K562 (cell line): ENCODE measurements around the gene CAMK2D. TPM values are rescaled to one million over a fixed set of nuclear protein-coding genes. Genes with fewer than 3 reads are reported as not detected.

Experiments
- ATAC-seq: fragments of 200-7000 bp; cut with Tn5 transposase; 3 replicates; pipeline ENCODE4 v1.9.1; 2020; ENCODE audit warnings: moderate library complexity
- BruUV-seq: library from RNA; stranded (reverse); fragments of 400-500 nt; replicated peaks from 2 replicates; lab custom pipeline; 2021; lab: Mats Ljungman, UMichigan
- CTCF ChIA-PET: fragments of 300-600 bp; formaldehyde crosslinking; extraction: SDS; loops from one replicate; lab custom pipeline; 2021; ENCODE audit warnings: low intra/inter-chr PET ratio; lab: Yijun Ruan, JAX
- POLR2A ChIA-PET: fragments of 300-600, 350-650 bp; sonication (Branson Sonifier 250); formaldehyde crosslinking; extraction: SDS; loops from one replicate; lab custom pipeline; 2021; ENCODE audit warnings: antibody characterized with exemption, inconsistent platforms; lab: Yijun Ruan, JAX
- DNase-seq, 4 experiments: peaks; one replicate each; pipeline versions ENCODE4 v3.0.0 to v3.0.0-alpha.2; 2011 to 2018; ENCODE audit warnings: low spot score in 3 of 4, mixed read lengths in 3 of 4; ENCODE audit errors: extremely low read depth in 1 of 4
- FAIRE-seq: peaks from 2 replicates; lab custom pipeline; 2011; peaks lifted over from hg19 to GRCh38; lab: Jason Lieb, UNC
- H2AFZ ChIP-seq: 2 replicates; pipeline ENCODE4 v1.6.0; 2011; ENCODE audit warnings: low read depth, low read length, control low read depth, inconsistent platforms
- H3K27ac ChIP-seq: fragments of 200-600 bp; 3 replicates; pipeline ENCODE4 v1.8.0; 2011; ENCODE audit warnings: low read depth, mild to moderate bottlenecking, control low read depth, inconsistent platforms, low read length, moderate library complexity, mixed read lengths; ENCODE audit errors: extremely low read depth
- H3K27me3 ChIP-seq, 2 experiments: fragments of 300-600 bp in 1 of 2; 2 replicates in 1 of 2; 3 replicates in 1 of 2; pipeline versions ENCODE4 v1.6.0 to v1.8.0; 2011; ENCODE audit warnings: inconsistent platforms in 2 of 2, low read length in 2 of 2, mild to moderate bottlenecking in 1 of 2, mixed read lengths in 1 of 2, moderate library complexity in 1 of 2; ENCODE audit not compliant: control insufficient read depth in 2 of 2, insufficient read depth in 2 of 2
- H3K36me3 ChIP-seq: fragments of 300-600 bp; 3 replicates; pipeline ENCODE4 v1.8.0; 2011; ENCODE audit warnings: mild to moderate bottlenecking, low read length, inconsistent platforms; ENCODE audit not compliant: control insufficient read depth, insufficient read depth
- H3K4me1 ChIP-seq, 2 experiments: fragments of 200-600 bp in 1 of 2; replicated peaks in 1 of 2; 2 replicates in 1 of 2; 3 replicates in 1 of 2; pipeline versions ENCODE4 v1.5.1 to v1.8.0; 2011; ENCODE audit warnings: inconsistent platforms in 2 of 2, low read length in 2 of 2, mild to moderate bottlenecking in 1 of 2, mixed read lengths in 1 of 2, moderate library complexity in 1 of 2; ENCODE audit not compliant: control insufficient read depth in 2 of 2, insufficient read depth in 2 of 2
- H3K4me2 ChIP-seq: 2 replicates; pipeline ENCODE4 v1.6.1; 2011; ENCODE audit warnings: low read length, control low read depth, inconsistent platforms, mixed read lengths; ENCODE audit not compliant: insufficient read depth
- H3K4me3 ChIP-seq: fragments of 200-600 bp; sonication (generic), shearing (Covaris generic); 2 replicates; pipeline ENCODE4 v1.5.1; 2016; ENCODE audit warnings: control low read depth, inconsistent platforms
- H3K79me2 ChIP-seq: fragments of 200-600 bp; 3 replicates; pipeline ENCODE4 v1.8.0; 2011; ENCODE audit warnings: low read length, inconsistent platforms; ENCODE audit not compliant: control insufficient read depth, insufficient read depth
- H3K9ac ChIP-seq, 2 experiments: 2 replicates each; pipeline versions ENCODE4 v1.6.0 to v1.6.1; 2011; ENCODE audit warnings: low read depth in 2 of 2, low read length in 2 of 2, control low read depth in 1 of 2, inconsistent platforms in 1 of 2, mild to moderate bottlenecking in 1 of 2, mixed read lengths in 1 of 2; ENCODE audit not compliant: insufficient read depth in 1 of 2
- H3K9me1 ChIP-seq: one replicate; pipeline ENCODE4 v1.6.0; 2011; ENCODE audit warnings: inconsistent platforms, mild to moderate bottlenecking, low read length, moderate library complexity; ENCODE audit not compliant: control insufficient read depth, insufficient read depth
- H3K9me3 ChIP-seq: replicated peaks from 2 replicates; pipeline ENCODE4 v1.5.1; 2011; ENCODE audit warnings: low read depth, low read length, inconsistent platforms; ENCODE audit not compliant: control insufficient read depth, insufficient read depth
- H4K20me1 ChIP-seq: replicated peaks from 2 replicates; pipeline ENCODE4 v1.6.1; 2011; ENCODE audit warnings: low read length, inconsistent platforms, mixed read lengths; ENCODE audit not compliant: control insufficient read depth, insufficient read depth
- ETV6 ChIP-seq, 3 experiments: fragments of 150-350 bp in 1 of 3; sonication (generic) in 1 of 3; formaldehyde crosslinking in 1 of 3; IDR thresholded peaks; 2 replicates each; pipeline versions ENCODE4 v1.6.1 to v1.8.0; 2014 to 2022; ENCODE audit warnings: borderline replicate concordance in 2 of 3, low read depth in 2 of 3, antibody characterized with exemption in 1 of 3, low read length in 1 of 3, mild to moderate bottlenecking in 1 of 3, missing genetic modification reagents in 1 of 3
- KAT7 ChIP-seq: sonication (generic); formaldehyde crosslinking; IDR thresholded peaks from 2 replicates; pipeline ENCODE4 v1.8.0; 2022; ENCODE audit warnings: missing genetic modification reagents, mild to moderate bottlenecking, borderline replicate concordance
- KDM4B ChIP-seq, 2 experiments: fragments of 450-650 bp in 1 of 2; sonication (generic) in 1 of 2; IDR thresholded peaks; 2 replicates each; pipeline ENCODE4 v1.6.1; 2016 to 2017; ENCODE audit warnings: borderline replicate concordance in 2 of 2, antibody characterized with exemption in 1 of 2, low read depth in 1 of 2, mild to moderate bottlenecking in 1 of 2
- OTX1 ChIP-seq: fragments of 450-650 bp; formaldehyde crosslinking; IDR thresholded peaks from 2 replicates; pipeline ENCODE4 v1.4.0; 2022; ENCODE audit warnings: mild to moderate bottlenecking
- ZBED1 ChIP-seq: IDR thresholded peaks from 2 replicates; pipeline ENCODE4 v1.6.1; 2014
- ZNF3 ChIP-seq: fragments of 250-450 bp; sonication (Bioruptor Pico); IDR thresholded peaks from 2 replicates; pipeline ENCODE4 v1.5.0; 2021; ENCODE audit warnings: mild to moderate bottlenecking, moderate library complexity
- ZNF507 ChIP-seq: conservative IDR thresholded peaks from 2 replicates; pipeline ENCODE4 v1.6.1; 2017; ENCODE audit warnings: missing genetic modification characterization, missing compliant biosample characterization
- in situ Hi-C: fragments of 300-500 bp; cut with MboI; formaldehyde crosslinking; loops from 4 replicates; pipeline ENCODE4 v1.15.0; 2018; ENCODE audit warnings: inconsistent platforms, mixed read lengths
- intact Hi-C: fragments of 100-400 bp; cut with micrococcal nuclease; formaldehyde crosslinking; loops from 2 replicates; pipeline ENCODE4 v1.14.2; 2022
- polyA plus RNA-seq, 8 experiments: library from polyadenylated mRNA; depleted of rRNA in 4 of 8; stranded (reverse) in 5 of 8; unstranded in 3 of 8; fragments of >200 nt; fragmentation: Nextera tagmentation in 2 of 8; fragmentation: Illumina TruSeq in 1 of 8; extraction: Ambion mirVana in 2 of 8; extraction: Trizol in 1 of 8; gene quantifications; 2 replicates each; pipeline versions ENCODE4 v1.2.1 to v1.2.3, GENCODE V29; 2011 to 2014; ENCODE audit warnings: inconsistent platforms in 1 of 8, missing spikeins in 1 of 8
- total RNA-seq, 7 experiments: library from RNA; depleted of rRNA in 6 of 7; stranded (reverse); fragments of >200 nt in 6 of 7; fragmentation: Illumina TruSeq in 2 of 7; extraction: Trizol in 2 of 7; gene quantifications; 2 replicates each; pipeline versions ENCODE4 v1.2.1 to v1.2.3, GENCODE V29; 2011 to 2021; ENCODE audit warnings: low replicate concordance in 1 of 7
- TF ChIP-seq, protein P1 (sequence below), 2 experiments: fragments of 150-350 bp in 1 of 2; IDR thresholded peaks; 2 replicates each; pipeline ENCODE4 v1.6.1; 2012 to 2016; ENCODE audit warnings: low read depth in 2 of 2, low read length in 2 of 2, mild to moderate bottlenecking in 1 of 2, moderate library complexity in 1 of 2

Gene CAMK2D
- total and polyA plus RNA-seq, 9 of the 15 experiments (the other 6 are each of a cell fraction or from before 2014, with no cell fraction given), result 0.01 to 0.33 (median 0.04) TPM; not detected in 2

GRCh38 chr4:113410686-113411085 is 350.9 kb downstream of the CAMK2D start:
- Histone ChIP-seq H3K79me2 (no peaks in the 10 kb centered on the region), H3K4me2 (no peak overlapping the region), H3K36me3 (no peaks in the 10 kb centered on the region), H3K27ac (no peak overlapping the region), H2AFZ (no peak overlapping the region), H3K4me1 (no peaks in the 10 kb centered on the region), H3K9ac (no peak overlapping the region), H3K4me3 (no peak overlapping the region), H3K27me3 (no peaks in the 10 kb centered on the region), H3K9me1 (no peaks in the 10 kb centered on the region), H3K9me3 (no peaks in the 10 kb centered on the region), H4K20me1 (no peaks in the 10 kb centered on the region)
- TF ChIP-seq ETV6 (IDR thresholded peaks at IDR 0.05; ENCODE audit: borderline replicate concordance in 1 of 2, low read depth in 2 of 2, low read length in 1 of 2) (no peak), ETV6 (CRISPR knock-in tag; IDR thresholded peaks at IDR 0.05; ENCODE audit: borderline replicate concordance) (no peak), KDM4B (IDR thresholded peaks at IDR 0.05; ENCODE audit: borderline replicate concordance in 2 of 2, low read depth in 1 of 2) (no peak), KAT7 (CRISPR knock-in tag) (no peak), OTX1 (CRISPR knock-in tag) (no peak), ZNF507 (tag) (no peak), ZNF3 (CRISPR knock-in tag) (no peak), ZBED1 (no peak)
- TF ChIP-seq, protein P1, sequence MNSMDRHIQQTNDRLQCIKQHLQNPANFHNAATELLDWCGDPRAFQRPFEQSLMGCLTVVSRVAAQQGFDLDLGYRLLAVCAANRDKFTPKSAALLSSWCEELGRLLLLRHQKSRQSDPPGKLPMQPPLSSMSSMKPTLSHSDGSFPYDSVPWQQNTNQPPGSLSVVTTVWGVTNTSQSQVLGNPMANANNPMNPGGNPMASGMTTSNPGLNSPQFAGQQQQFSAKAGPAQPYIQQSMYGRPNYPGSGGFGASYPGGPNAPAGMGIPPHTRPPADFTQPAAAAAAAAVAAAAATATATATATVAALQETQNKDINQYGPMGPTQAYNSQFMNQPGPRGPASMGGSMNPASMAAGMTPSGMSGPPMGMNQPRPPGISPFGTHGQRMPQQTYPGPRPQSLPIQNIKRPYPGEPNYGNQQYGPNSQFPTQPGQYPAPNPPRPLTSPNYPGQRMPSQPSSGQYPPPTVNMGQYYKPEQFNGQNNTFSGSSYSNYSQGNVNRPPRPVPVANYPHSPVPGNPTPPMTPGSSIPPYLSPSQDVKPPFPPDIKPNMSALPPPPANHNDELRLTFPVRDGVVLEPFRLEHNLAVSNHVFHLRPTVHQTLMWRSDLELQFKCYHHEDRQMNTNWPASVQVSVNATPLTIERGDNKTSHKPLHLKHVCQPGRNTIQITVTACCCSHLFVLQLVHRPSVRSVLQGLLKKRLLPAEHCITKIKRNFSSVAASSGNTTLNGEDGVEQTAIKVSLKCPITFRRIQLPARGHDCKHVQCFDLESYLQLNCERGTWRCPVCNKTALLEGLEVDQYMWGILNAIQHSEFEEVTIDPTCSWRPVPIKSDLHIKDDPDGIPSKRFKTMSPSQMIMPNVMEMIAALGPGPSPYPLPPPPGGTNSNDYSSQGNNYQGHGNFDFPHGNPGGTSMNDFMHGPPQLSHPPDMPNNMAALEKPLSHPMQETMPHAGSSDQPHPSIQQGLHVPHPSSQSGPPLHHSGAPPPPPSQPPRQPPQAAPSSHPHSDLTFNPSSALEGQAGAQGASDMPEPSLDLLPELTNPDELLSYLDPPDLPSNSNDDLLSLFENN (IDR thresholded peaks at IDR 0.05; ENCODE audit: low read depth in 2 of 2, low read length in 2 of 2), result no peak
- CTCF ChIA-PET, result no interaction called here
- FAIRE-seq (no peak), DNase-seq (no peak), ATAC-seq (no peak)
- intact Hi-C loops, result no loop called here
- BruUV-seq, result no TSS peak
- in situ Hi-C loops, result loop anchor here (25.0 kb wide), 1 partner anchor 977 kb away; no protein-coding TSS in a partner anchor
- POLR2A ChIA-PET, result no interaction called here
